HG02973 (cell line): ENCODE data around the gene ASPHD2.
"Not testable (repeated sequence)": the region's sequence is repeated elsewhere in the genome, so short reads cannot be mapped to it uniquely, and the experiment has no call there.

Experiments used
- ATAC-seq: cut with Tn5 transposase; IDR thresholded peaks from one replicate; pipeline ENCODE4 v1.9.1; 2021; ENCODE audit warnings: moderate library complexity; ENCODE audit not compliant: unreplicated experiment

Gene ASPHD2, protein sequence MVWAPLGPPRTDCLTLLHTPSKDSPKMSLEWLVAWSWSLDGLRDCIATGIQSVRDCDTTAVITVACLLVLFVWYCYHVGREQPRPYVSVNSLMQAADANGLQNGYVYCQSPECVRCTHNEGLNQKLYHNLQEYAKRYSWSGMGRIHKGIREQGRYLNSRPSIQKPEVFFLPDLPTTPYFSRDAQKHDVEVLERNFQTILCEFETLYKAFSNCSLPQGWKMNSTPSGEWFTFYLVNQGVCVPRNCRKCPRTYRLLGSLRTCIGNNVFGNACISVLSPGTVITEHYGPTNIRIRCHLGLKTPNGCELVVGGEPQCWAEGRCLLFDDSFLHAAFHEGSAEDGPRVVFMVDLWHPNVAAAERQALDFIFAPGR

DNA sequence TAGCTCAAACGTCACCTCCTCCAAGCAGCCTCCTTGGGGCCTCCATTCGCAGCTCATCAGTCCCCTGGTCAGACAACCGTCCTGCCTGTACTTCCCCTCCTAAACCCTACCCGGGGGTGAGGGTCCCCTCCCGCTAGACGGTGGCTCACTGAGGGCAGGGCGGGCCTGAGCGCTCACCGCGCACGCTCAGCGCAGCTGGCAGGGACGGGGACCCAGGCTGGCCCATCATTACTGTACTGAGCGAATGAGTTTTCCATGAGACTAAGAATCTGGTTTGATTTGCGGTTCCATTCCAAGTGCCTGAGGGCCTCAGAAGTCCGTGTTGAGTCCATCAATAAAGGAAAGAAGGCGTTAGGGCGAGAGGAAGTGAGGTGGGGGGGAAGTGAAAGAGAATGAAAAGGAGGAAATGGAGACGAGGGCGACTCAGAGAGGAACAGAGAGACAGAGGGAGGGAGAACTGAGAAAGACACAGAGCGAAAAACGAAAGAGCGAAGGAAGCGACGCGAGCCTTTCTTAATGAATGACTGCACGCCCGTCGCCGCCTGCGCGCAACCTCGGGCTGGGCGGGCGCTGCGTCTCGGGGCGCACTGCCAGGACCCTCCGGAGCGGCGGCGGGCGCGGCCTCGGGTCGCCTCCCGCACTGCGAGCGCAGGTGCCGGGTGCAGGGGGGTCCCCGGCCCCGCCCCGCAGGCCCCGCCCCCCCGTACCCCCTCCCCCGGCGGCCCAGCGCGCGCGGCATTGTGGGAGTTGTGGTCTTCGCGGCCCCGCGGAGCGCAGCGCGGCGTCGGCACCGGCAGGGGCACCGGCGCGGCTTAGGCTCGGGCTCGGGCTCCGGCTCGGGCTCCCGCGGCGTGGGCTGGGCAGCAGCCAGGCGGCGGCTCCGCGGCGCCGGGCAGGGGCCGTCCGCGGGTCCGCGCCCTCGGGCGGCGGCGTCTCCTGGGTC is at the start of gene ASPHD2:
ASPHD2 (plus strand) TSS at position 746 of the 943 bp plus-strand sequence. CDS start 4,356 bp downstream, outside the sequence.
- ATAC-seq = peak; percentile 67

GRCh38 chr22:26380072-26380830 is 48.8 kb upstream of the ASPHD2 start:
- ATAC-seq = no peak

- no peak for ATAC-seq
These were observed 46.3 kb upstream of the ASPHD2 start for GRCh38 chr22:26382782-26383181.

DNA sequence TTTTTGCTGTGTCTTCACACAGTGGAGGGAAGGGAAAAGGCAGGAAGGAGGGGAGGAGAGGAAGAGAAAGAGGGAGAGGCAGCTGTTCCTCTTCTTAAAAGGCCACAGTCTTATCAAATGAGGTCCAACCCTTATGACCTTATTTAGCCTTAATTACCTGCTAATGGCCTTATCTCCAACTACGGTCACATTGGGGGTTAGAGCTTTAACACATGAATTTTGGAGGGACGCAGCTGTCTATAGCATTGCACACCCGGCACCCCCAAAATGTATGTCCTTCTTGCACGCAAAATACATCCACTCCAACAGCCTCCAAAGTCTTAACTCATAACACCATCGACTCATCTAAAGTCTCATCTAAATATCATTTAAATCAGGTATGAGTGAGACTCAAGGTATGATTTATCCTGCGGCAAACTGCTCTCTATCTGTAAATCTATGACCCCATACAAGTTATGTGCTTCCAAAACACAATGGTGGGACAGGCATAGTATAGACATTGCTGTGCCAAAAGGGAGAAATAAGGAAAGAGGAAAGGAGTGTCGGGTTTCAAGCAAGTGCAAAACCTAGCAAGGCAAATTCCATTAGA is 45.0 kb upstream of the ASPHD2 start:
- no peak for ATAC-seq

GRCh38 chr22:26385164-26385563 is 43.9 kb upstream of the ASPHD2 start:
- ATAC-seq = no peak

- no peak for ATAC-seq
These were observed 39.9 kb upstream of the ASPHD2 start for GRCh38 chr22:26389125-26389524.

DNA sequence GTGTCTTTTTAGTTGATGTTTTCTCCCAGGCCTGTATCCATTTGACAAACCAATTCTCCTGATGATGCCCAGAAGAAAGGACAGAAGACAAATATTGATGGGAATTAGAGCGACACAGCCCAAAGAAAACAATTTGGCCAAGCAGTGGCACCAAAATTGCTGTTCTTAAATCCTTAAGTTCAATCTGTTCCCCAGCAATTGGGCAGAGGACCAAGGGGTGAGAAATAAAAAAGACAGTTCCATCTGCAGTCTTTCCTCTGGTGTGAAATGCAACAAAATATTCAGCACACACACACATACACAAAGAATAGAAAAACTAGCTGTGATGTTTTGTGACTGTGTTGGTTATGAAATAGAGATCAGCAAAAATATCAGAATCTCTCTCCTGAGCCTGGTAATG is 38.0 kb upstream of the ASPHD2 start:
- ATAC-seq = no peak

- no peak for ATAC-seq
These were observed 37.4 kb upstream of the ASPHD2 start for GRCh38 chr22:26391623-26392022.

- no peak for ATAC-seq
These were observed 35.1 kb upstream of the ASPHD2 start for GRCh38 chr22:26393929-26394328.

DNA sequence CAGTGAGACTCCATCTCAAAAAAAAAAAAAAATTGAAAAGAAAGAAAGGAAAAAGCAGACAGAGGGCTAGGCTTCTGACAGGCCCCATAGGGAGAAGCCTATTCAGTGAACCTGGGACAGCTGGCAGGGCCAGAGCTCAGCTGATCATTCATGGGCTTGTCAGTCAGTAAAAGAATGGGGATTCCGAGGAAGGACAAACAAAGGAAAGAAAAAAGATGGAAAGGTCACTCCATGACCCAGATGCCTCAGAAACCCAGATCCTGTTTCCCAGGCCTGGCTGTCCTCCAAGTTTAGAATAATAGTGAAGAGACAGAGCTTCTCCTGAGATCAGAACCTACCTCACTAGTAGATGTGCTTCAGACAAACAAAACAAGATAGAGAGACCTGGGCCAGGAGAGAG is 34.3 kb upstream of the ASPHD2 start:
- ATAC-seq = no peak

DNA sequence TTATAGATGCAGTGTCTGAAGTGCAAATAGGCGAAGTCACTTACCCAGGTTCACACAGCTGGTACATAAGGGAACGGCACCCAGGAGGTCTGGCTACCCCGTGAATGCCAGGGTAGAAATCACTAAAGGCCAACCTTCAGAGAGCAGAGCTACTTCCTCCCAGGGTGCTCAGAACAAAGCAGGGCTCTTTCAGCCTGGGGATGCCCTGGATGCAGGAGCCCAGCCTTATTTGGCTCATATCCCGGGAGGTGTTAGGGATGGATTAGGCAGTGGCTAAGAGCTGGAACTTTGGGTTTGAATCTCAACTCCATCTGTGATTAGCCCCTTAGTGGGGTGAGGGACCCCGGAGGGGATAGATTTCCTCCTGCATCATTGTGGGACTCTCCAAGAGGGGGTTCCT is 33.1 kb upstream of the ASPHD2 start:
- ATAC-seq = no peak

DNA sequence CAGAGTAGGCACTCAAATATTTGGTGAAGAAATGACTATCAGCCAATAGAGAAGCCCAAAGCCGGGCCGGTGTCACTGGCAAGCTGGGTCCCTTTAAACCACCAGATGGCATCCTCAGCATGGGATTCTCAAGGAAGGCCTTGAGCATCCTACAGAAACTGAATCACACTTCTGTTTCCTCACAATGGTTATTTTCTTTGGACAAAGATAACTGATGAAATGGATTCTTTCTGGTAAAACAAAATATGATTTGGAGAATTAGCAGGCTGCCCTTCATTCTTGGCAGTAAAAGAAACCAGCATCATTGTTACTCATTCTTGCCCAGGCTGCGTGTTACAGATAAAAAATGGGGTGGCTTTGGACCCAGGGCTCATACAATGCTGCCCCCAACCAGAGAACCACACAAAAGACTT is 30.3 kb upstream of the ASPHD2 start:
- no peak for ATAC-seq

DNA sequence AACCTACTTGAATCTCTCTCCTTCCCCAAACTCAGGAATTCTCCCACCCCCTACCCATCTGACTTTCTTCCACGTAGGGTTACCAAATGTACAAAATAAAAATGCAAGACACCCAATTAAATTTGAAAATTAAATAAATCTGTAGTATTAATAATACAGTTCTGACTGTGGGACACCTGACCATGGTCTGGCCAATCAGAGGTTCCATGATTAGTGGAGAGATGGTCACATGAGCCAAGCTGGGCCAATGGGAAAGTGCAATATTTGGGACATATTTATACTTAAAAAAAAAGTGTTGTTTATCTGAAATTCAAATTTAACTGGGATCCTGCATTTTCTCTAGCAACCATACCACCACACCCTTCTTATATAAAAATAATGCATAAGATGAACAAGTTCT is 29.8 kb upstream of the ASPHD2 start:
- no peak for ATAC-seq

DNA sequence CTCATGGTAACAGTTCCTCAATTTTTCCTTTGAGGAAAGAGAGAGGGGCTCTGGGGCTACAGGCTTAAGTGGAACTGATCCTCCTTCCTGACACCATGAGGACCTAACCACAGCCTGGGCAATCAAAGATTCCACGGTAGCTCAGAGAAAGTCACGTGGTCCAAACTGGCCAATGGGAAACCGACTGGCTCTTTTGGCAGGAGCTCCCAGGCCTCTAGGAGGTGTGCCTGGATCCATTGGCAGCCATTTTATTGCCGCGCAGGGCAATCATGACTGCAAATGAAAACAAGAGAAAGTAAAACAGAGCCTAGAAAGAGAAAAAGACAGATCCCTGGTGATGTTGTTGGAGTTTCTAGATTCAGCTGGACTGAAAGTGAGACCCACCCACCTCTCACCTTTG is 27.3 kb upstream of the ASPHD2 start:
- no peak for ATAC-seq

GRCh38 chr22:26404851-26405421 is 24.1 kb upstream of the ASPHD2 start:
- no peak for ATAC-seq

DNA sequence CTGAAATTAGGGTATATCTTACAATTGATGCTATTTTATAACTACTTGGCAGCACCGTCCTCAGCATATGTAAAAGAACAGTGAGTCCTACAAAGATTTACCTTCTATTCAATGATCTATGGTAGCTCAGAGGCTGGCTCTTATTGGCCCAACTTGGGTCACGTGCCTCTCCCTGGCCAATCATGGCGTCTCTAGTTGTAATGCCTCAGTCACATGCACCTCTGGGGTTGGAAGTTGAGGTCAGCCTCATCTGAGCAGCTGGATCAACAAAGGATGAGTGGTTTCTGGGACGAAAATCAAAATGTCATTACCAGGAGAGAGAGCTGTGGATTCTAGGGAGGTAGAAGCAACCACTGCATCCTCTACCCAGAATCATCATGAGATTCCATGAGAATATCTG is 22.9 kb upstream of the ASPHD2 start:
- ATAC-seq = no peak

DNA sequence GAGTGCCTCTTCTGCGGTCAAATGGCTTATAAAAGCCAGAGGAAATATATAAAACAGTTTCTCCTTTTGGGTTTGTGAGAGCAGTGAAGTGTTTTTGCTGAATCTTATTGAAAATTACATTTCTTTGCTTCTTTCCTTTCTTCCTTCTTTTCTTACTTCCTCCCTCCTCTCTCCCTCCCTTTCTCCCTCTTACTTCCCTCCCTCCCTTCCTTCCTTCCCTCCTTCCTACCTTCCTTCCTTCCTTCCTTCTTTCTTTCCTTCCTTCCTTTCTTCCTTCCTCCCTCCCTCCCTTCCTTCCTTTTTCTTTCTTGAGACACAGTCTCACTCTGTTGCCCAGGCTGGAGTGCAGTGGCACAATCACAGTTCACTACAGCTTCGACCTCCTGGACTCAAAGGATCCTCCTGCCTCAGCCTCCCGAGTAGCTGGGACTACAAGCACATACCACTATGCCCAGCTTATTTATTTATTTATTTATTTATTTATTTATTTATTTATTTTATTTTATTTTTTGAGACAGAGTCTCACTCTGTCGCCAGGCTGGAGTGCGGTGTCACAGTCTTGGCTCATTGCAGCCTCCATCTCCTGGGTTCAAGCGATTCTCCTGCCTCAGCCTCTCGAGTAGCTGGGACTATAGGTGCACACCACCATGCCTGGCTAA is 20.4 kb upstream of the ASPHD2 start:
- ATAC-seq = not testable (repeated sequence)

- ATAC-seq = no peak
These were observed 19.2 kb upstream of the ASPHD2 start for GRCh38 chr22:26409719-26410335.

GRCh38 chr22:26410386-26410785 is 18.7 kb upstream of the ASPHD2 start:
- no peak for ATAC-seq

- ATAC-seq = no peak
These were observed 14.7 kb upstream of the ASPHD2 start for GRCh38 chr22:26414347-26414746.
